Right renal cortex interstitium (tissue), 3 donors: ENCODE results near the gene DAZ1. TPM values are rescaled to one million over a fixed set of nuclear protein-coding genes. Genes with fewer than 3 reads are reported as not detected.
"Not testable (repeated sequence)": the region's sequence is repeated elsewhere in the genome, so short reads cannot be mapped to it uniquely, and the experiment has no call there.

Experiments
- DNase-seq, 3 donors: peaks; one replicate each; pipeline ENCODE4 v3.0.0-alpha.2; 2013; ENCODE audit warnings: low read depth in 3 of 3, low spot score in 2 of 3
- polyA plus RNA-seq, 3 donors: library from polyadenylated mRNA; unstranded; fragments of 120-200 nt; gene quantifications; one replicate each; pipeline ENCODE4 v1.2.1, GENCODE V29; 2013; ENCODE audit not compliant: insufficient read length in 3 of 3

DAZ1 gene
- under 1 TPM in 1 of 3 donors, not detected in 2; 0.08 TPM for polyA plus RNA-seq

DNA sequence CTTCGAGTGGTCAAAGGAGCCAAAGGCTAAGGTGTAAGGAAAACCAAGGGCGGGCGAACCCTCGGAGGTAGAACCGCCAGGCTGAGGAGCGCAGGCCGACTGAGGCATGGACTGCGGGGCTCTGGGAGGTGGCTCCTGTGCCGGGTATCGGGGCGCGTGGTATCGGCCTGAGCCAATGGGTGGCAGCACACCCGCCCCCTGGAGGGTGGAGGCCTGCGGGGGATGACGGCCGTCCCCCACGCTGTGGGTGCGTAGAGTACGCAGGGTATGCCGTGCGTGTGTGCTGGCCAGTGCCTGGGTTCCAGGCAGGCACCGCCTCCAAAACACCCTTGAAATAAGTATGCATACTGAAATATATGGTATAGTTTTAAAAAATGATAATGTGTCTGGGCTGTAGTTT, at the start of gene DAZ1:
Gene DAZ1, minus strand, starts transcription at position 101 of the 400 bp plus-strand sequence. CDS start 208 bp downstream, outside the sequence.
- not testable (repeated sequence) for DNase-seq

DNA sequence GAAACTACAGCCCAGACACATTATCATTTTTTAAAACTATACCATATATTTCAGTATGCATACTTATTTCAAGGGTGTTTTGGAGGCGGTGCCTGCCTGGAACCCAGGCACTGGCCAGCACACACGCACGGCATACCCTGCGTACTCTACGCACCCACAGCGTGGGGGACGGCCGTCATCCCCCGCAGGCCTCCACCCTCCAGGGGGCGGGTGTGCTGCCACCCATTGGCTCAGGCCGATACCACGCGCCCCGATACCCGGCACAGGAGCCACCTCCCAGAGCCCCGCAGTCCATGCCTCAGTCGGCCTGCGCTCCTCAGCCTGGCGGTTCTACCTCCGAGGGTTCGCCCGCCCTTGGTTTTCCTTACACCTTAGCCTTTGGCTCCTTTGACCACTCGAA, 20.4 kb upstream of the DAZ1 start, which contains the start of gene DAZ2:
Gene DAZ2, plus strand, starts transcription at position 301 of the 400 bp plus-strand sequence. CDS start 208 bp downstream, outside the sequence.
- DNase-seq = not testable (repeated sequence)

- not testable (repeated sequence) for DNase-seq
Observed at GRCh38 chrY:23210681-23211080, 11.9 kb upstream of the DAZ1 start.

DNA sequence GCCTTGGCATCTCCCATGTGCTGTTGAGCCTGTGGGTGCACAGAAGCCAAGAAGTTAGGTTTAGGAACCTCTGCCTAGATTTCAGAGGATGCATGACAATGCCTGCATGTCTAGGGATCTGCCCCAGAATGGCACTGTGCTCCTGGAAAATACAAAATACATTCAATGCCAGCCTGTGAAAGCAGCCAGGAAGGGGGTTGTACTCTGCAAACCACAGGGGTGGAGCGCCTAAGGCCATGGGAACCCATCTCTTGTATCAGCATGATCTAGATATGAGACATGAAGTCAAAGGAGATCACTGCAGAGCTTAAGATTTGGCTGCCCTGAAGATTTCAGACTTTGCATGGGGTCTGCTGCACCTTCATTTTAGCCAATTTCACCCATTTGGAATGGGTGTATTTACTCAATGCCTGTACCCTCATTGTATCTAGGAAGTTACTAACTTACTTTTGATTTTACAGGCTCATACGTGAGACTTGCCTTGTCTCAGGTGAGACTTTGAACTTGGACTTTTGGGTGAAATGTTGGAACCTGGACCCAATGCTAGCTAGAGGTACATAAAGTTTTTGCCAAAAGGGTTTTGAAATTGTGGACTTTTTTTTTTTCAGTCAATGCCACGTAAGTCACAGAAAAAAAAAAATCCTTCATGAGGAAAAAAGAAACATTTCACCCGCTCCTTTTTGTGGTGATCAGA, 11.1 kb upstream of the DAZ1 start:
- DNase-seq = not testable (repeated sequence)

GRCh38 chrY:23207455-23207854, 8.6 kb upstream of the DAZ1 start:
- not testable (repeated sequence) for DNase-seq

Other genes starting within 250 kb of the DAZ1 start
- not detected for gene BPY2, start 214.7 kb downstream of the DAZ1 start, polyA plus RNA-seq
- gene DAZ2, start 20.5 kb upstream of the DAZ1 start, polyA plus RNA-seq = not detected